Ascending aorta (tissue), 2 donors: ENCODE results near the gene BRMS1L. TPM values are rescaled to one million over a fixed set of nuclear protein-coding genes. Genes with fewer than 3 reads are reported as not detected.
"Not testable (repeated sequence)": the region's sequence is repeated elsewhere in the genome, so short reads cannot be mapped to it uniquely, and the experiment has no call there.

Experiments
- DNase-seq, 2 donors: peaks; one replicate each; pipeline ENCODE4 v3.0.0-alpha.2; 2019; ENCODE audit warnings: low spot score in 2 of 2
- H3K27ac ChIP-seq, 2 donors: fragments of 200-600 bp; sonication (generic); one replicate each; pipeline ENCODE4 v1.5.1; 2016 to 2017; ENCODE audit warnings: mild to moderate bottlenecking in 1 of 2
- H3K27me3 ChIP-seq: fragments of 200-600 bp; sonication (generic); one replicate; pipeline ENCODE4 v1.5.1; 2017
- H3K36me3 ChIP-seq, 2 donors: fragments of 200-600 bp; sonication (generic); one replicate each; pipeline ENCODE4 v1.5.1; 2016
- H3K4me1 ChIP-seq, 2 donors: fragments of 200-600 bp; sonication (generic); one replicate each; pipeline ENCODE4 v1.5.1; 2016 to 2017; ENCODE audit warnings: mild to moderate bottlenecking in 1 of 2
- H3K4me3 ChIP-seq, 2 donors: fragments of 200-600 bp; sonication (generic); one replicate each; pipeline ENCODE4 v1.5.1; 2016 to 2017; ENCODE audit warnings: mild to moderate bottlenecking in 1 of 2
- H3K9me3 ChIP-seq, 2 donors: fragments of 200-600 bp; sonication (generic); one replicate each; pipeline ENCODE4 v1.5.1; 2016
- CTCF ChIP-seq, 3 experiments: fragments of 200-600 bp in 2 of 3; fragments of 450-650 bp in 1 of 3; sonication (generic) in 2 of 3; IDR thresholded peaks; one replicate each; pipeline ENCODE4 v1.5.1; 2016 to 2019; ENCODE audit warnings: antibody characterized with exemption in 3 of 3, mild to moderate bottlenecking in 1 of 3, moderate library complexity in 1 of 3
- intact Hi-C: fragments of 100-400 bp; cut with DNase I; formaldehyde crosslinking; loops from one replicate; pipeline ENCODE4 v1.15.1; 2023
- total RNA-seq: library from RNA; depleted of rRNA; stranded (reverse); fragments of >200 nt; gene quantifications from one replicate; pipeline ENCODE4 v1.1.0, GENCODE V29; 2016

Gene BRMS1L
- total RNA-seq, 1 donor from 2014 or later, result 7.7 TPM

GRCh38 chr14:35808076-35808637 is 18.0 kb upstream of the BRMS1L start:
- no peaks in the 10 kb centered on the region for H3K27me3 ChIP-seq
- H3K4me3 ChIP-seq, result peak overlapping the region; percentile 60 to 93
- H3K27ac ChIP-seq, result peak overlapping the region; percentile 87 to 97
- DNase-seq, result no peak
- intact Hi-C loops, result loop anchor here (5.0 kb wide), 2 partner anchors 826 to 1389 kb away; partner anchors contain the start of genes MIPOL1 and SRP54
- TF ChIP-seq CTCF (IDR thresholded peaks at IDR 0.05), result no peak
- peaks cover 0 to 3% of the 10 kb centered on the region in 2 donors for H3K36me3 ChIP-seq
- H3K9me3 ChIP-seq, result no peaks in the 10 kb centered on the region
- peaks cover 0 to 16% of the 10 kb centered on the region in 2 donors for H3K4me1 ChIP-seq

- Histone ChIP-seq H3K4me3 (peak within 1 kb of the TSS; percentile 60 to 93), H3K27ac (peak within 1 kb of the TSS; percentile 87 to 97), H3K4me1 (peaks cover 0 to 10% of the 10 kb centered on the region in 2 donors)
- H3K36me3 ChIP-seq, H3K9me3 ChIP-seq, H3K27me3 ChIP-seq: not testable (repeated sequence)
- intact Hi-C loops, result loop anchor here (1.0 to 5.0 kb wide), 3 partner anchors 17 to 1388 kb away; partner anchors contain the start of genes BRMS1L, MIPOL1 and SRP54
- peak; percentile 40 to 57 (median 47) for TF ChIP-seq CTCF (IDR thresholded peaks at IDR 0.05)
- DNase-seq, result peak; percentile 83 to 97
These were observed 17.2 kb upstream of the BRMS1L start, which contains the start of gene RALGAPA1 for GRCh38 chr14:35808638-35809563. Gene RALGAPA1, minus strand, starts transcription at chr14:35809295. Its CDS starts 460 bp downstream, at chr14:35808835.

GRCh38 chr14:35809597-35809996 is 16.5 kb upstream of the BRMS1L start:
- peak overlapping the region; percentile 87 to 97 for H3K27ac ChIP-seq
- TF ChIP-seq CTCF (IDR thresholded peaks at IDR 0.05), result no peak
- no peaks in the 10 kb centered on the region for H3K27me3 ChIP-seq
- peaks cover 0 to 9% of the 10 kb centered on the region in 2 donors for H3K4me1 ChIP-seq
- DNase-seq, result no peak
- H3K4me3 ChIP-seq, result peak overlapping the region; percentile 60 to 93
- intact Hi-C loops, result loop anchor here (1.0 to 5.0 kb wide), 3 partner anchors 17 to 1388 kb away; partner anchors contain the start of genes BRMS1L, MIPOL1 and SRP54
- H3K36me3 ChIP-seq, result no peaks in the 10 kb centered on the region
- H3K9me3 ChIP-seq, result no peaks in the 10 kb centered on the region

- intact Hi-C loops, result no loop called here
- Histone ChIP-seq H3K27ac (no peak overlapping the region), H3K9me3 (no peaks in the 10 kb centered on the region), H3K27me3 (no peaks in the 10 kb centered on the region), H3K4me1 (peaks cover 0 to 7% of the 10 kb centered on the region in 2 donors), H3K4me3 (no peak overlapping the region), H3K36me3 (no peaks in the 10 kb centered on the region)
- TF ChIP-seq CTCF (IDR thresholded peaks at IDR 0.05), result no peak
- no peak for DNase-seq
These were observed 15.2 kb upstream of the BRMS1L start for GRCh38 chr14:35810963-35811362.

GRCh38 chr14:35814371-35815005 is 11.7 kb upstream of the BRMS1L start:
- DNase-seq, result no peak
- Histone ChIP-seq H3K4me1 (no peaks in the 10 kb centered on the region), H3K27ac (no peak overlapping the region), H3K9me3 (no peaks in the 10 kb centered on the region), H3K27me3 (no peaks in the 10 kb centered on the region), H3K4me3 (no peak overlapping the region), H3K36me3 (no peaks in the 10 kb centered on the region)
- peak in 2 of 3 experiments; percentile 58 to 60 for TF ChIP-seq CTCF (IDR thresholded peaks at IDR 0.05)
- intact Hi-C loops, result no loop called here
